IMR-90 (cell line): ENCODE measurements around the gene FBXO4. TPM values are rescaled to one million over a fixed set of nuclear protein-coding genes. Genes with fewer than 3 reads are reported as not detected.

Experiments
- ATAC-seq: fragments of 200-7000 bp; cut with Tn5 transposase; 2 replicates; pipeline ENCODE4 v1.9.1; 2020; ENCODE audit warnings: low read depth, mild to moderate bottlenecking, moderate library complexity
- BruUV-seq: library from RNA; stranded (reverse); fragments of 400-500 nt; replicated peaks from 2 replicates; lab custom pipeline; 2021; lab: Mats Ljungman, UMichigan
- CTCF ChIA-PET: fragments of 300-600 bp; formaldehyde crosslinking; extraction: SDS; loops from one replicate; lab custom pipeline; 2021; ENCODE audit warnings: antibody characterized with exemption; lab: Yijun Ruan, JAX
- POLR2A ChIA-PET: fragments of 300-600 bp; sonication (Branson Sonifier 250); formaldehyde crosslinking; loops from one replicate; lab custom pipeline; 2022; ENCODE audit warnings: antibody characterized with exemption; ENCODE audit not compliant: unreplicated experiment; lab: Charles Lee
- DNase-seq: peaks from one replicate; pipeline ENCODE4 v3.0.0; 2013
- H2AFZ ChIP-seq: replicated peaks from 2 replicates; pipeline ENCODE3; 2013; ENCODE audit warnings: low read length, mild to moderate bottlenecking; ENCODE audit not compliant: poor library complexity
- H2AK5ac ChIP-seq: 2 replicates; pipeline ENCODE4 v1.6.1; 2013; ENCODE audit warnings: low read depth, low read length, inconsistent platforms
- H2AK9ac ChIP-seq: replicated peaks from 2 replicates; pipeline ENCODE3; 2013; ENCODE audit warnings: mild to moderate bottlenecking, low read depth, low read length, moderate library complexity; ENCODE audit not compliant: poor library complexity
- H2BK120ac ChIP-seq: 2 replicates; pipeline ENCODE4 v1.6.1; 2013; ENCODE audit warnings: low read depth, low read length, inconsistent platforms
- H2BK15ac ChIP-seq: 3 replicates; pipeline ENCODE4 v1.6.1; 2013; ENCODE audit warnings: low read depth, low read length, inconsistent platforms
- H2BK20ac ChIP-seq: 2 replicates; pipeline ENCODE4 v1.6.1; 2013; ENCODE audit warnings: low read depth, mild to moderate bottlenecking, inconsistent platforms, low read length, moderate library complexity
- H2BK5ac ChIP-seq: 2 replicates; pipeline ENCODE4 v1.6.1; 2013; ENCODE audit warnings: mild to moderate bottlenecking, low read depth, low read length, inconsistent platforms; ENCODE audit not compliant: poor library complexity, severe bottlenecking
- H3K14ac ChIP-seq: replicated peaks from 2 replicates; pipeline ENCODE4 v1.6.1; 2013; ENCODE audit warnings: low read depth, low read length, inconsistent platforms
- H3K18ac ChIP-seq: 2 replicates; pipeline ENCODE4 v1.6.1; 2013; ENCODE audit warnings: low read depth, low read length, control low read depth
- H3K23ac ChIP-seq: 2 replicates; pipeline ENCODE4 v1.6.1; 2013; ENCODE audit warnings: low read depth, low read length, inconsistent platforms
- H3K27ac ChIP-seq: 2 replicates; pipeline ENCODE4 v1.5.1; 2013; ENCODE audit warnings: mild to moderate bottlenecking, control low read depth, low read length; ENCODE audit not compliant: insufficient read depth
- H3K27me3 ChIP-seq: 2 replicates; pipeline ENCODE4 v1.6.1; 2013; ENCODE audit warnings: low read length; ENCODE audit not compliant: control insufficient read depth, insufficient read depth
- H3K36me3 ChIP-seq: 2 replicates; pipeline ENCODE4 v1.6.1; 2013; ENCODE audit warnings: low read length, mixed read lengths; ENCODE audit not compliant: control insufficient read depth, insufficient read depth
- H3K4ac ChIP-seq: 2 replicates; pipeline ENCODE4 v1.6.1; 2013; ENCODE audit warnings: low read depth, low read length, inconsistent platforms
- H3K4me1 ChIP-seq: 2 replicates; pipeline ENCODE4 v1.6.1; 2013; ENCODE audit warnings: low read length, mixed read lengths; ENCODE audit not compliant: control insufficient read depth, insufficient read depth
- H3K4me2 ChIP-seq: 2 replicates; pipeline ENCODE4 v1.6.1; 2013; ENCODE audit warnings: low read depth, mild to moderate bottlenecking, control low read depth, low read length, moderate library complexity
- H3K4me3 ChIP-seq: 2 replicates; pipeline ENCODE4 v1.5.1; 2013; ENCODE audit warnings: low read depth, mild to moderate bottlenecking, control low read depth, low read length, moderate library complexity; ENCODE audit not compliant: insufficient read depth
- H3K56ac ChIP-seq: 2 replicates; pipeline ENCODE4 v1.6.1; 2013; ENCODE audit warnings: low read length, inconsistent platforms; ENCODE audit not compliant: insufficient read depth; ENCODE audit errors: extremely low read depth
- H3K79me1 ChIP-seq, 2 experiments: 2 replicates each; pipeline ENCODE4 v1.6.1; 2013; ENCODE audit warnings: low read length in 2 of 2, inconsistent platforms in 1 of 2, low read depth in 1 of 2
- H3K9ac ChIP-seq: 2 replicates; pipeline ENCODE4 v1.6.1; 2013; ENCODE audit warnings: low read depth, low read length, control low read depth
- H3K9me1 ChIP-seq: 2 replicates; pipeline ENCODE4 v1.6.1; 2013; ENCODE audit warnings: low read length, inconsistent platforms; ENCODE audit not compliant: insufficient read depth
- H3K9me3 ChIP-seq: 2 replicates; pipeline ENCODE4 v1.6.1; 2013; ENCODE audit warnings: low read length; ENCODE audit not compliant: control insufficient read depth, insufficient read depth
- H4K20me1 ChIP-seq: 2 replicates; pipeline ENCODE4 v1.6.1; 2013; ENCODE audit warnings: low read length, inconsistent platforms; ENCODE audit not compliant: insufficient read depth
- H4K5ac ChIP-seq: 2 replicates; pipeline ENCODE4 v1.6.1; 2013; ENCODE audit warnings: mild to moderate bottlenecking, low read depth, low read length, control low read depth
- H4K8ac ChIP-seq, 2 experiments: 2 replicates each; pipeline ENCODE4 v1.6.1; 2013; ENCODE audit warnings: low read depth in 2 of 2, low read length in 2 of 2, control low read depth in 1 of 2, inconsistent platforms in 1 of 2
- H4K91ac ChIP-seq: 2 replicates; pipeline ENCODE4 v1.6.1; 2013; ENCODE audit warnings: low read depth, low read length, inconsistent platforms; ENCODE audit not compliant: insufficient read depth
- BHLHE40 ChIP-seq: fragments of 150-350 bp; IDR thresholded peaks from 2 replicates; pipeline ENCODE4 v1.6.1; 2016; ENCODE audit warnings: mild to moderate bottlenecking, low read depth, low read length
- CHD1 ChIP-seq: IDR thresholded peaks from 2 replicates; pipeline ENCODE4 v1.6.1; 2012; ENCODE audit warnings: low read depth, low read length, improper control_type of control experiment
- CTCF ChIP-seq: conservative IDR thresholded peaks from 2 replicates; pipeline ENCODE4 v1.5.1; 2012; ENCODE audit warnings: mild to moderate bottlenecking, low read depth, low read length, improper control_type of control experiment
- FOS ChIP-seq: fragments of 150-350 bp; IDR thresholded peaks from 2 replicates; pipeline ENCODE4 v1.6.1; 2016; ENCODE audit warnings: low read depth, low read length
- MAZ ChIP-seq: IDR thresholded peaks from 2 replicates; pipeline ENCODE4 v1.6.1; 2012; ENCODE audit warnings: low read depth, mild to moderate bottlenecking, low read length, improper control_type of control experiment, moderate library complexity, borderline replicate concordance
- MXI1 ChIP-seq: IDR thresholded peaks from 2 replicates; pipeline ENCODE4 v1.6.1; 2012; ENCODE audit warnings: low read depth, mild to moderate bottlenecking, low read length, moderate library complexity, borderline replicate concordance
- NFE2L2 ChIP-seq: fragments of 150-350 bp; IDR thresholded peaks from 2 replicates; pipeline ENCODE4 v1.6.1; 2016; ENCODE audit warnings: low read depth, mild to moderate bottlenecking, low read length
- POLR2A ChIP-seq: IDR thresholded peaks from 2 replicates; pipeline ENCODE4 v1.6.1; 2012; ENCODE audit warnings: mild to moderate bottlenecking, low read depth, low read length
- RAD21 ChIP-seq: IDR thresholded peaks from 2 replicates; pipeline ENCODE4 v1.6.1; 2012; ENCODE audit warnings: low read length, improper control_type of control experiment
- RCOR1 ChIP-seq: IDR thresholded peaks from 2 replicates; pipeline ENCODE4 v1.6.1; 2012; ENCODE audit warnings: mild to moderate bottlenecking, low read length, improper control_type of control experiment; ENCODE audit not compliant: insufficient replicate concordance
- RFX5 ChIP-seq: IDR thresholded peaks from 2 replicates; pipeline ENCODE4 v1.8.0; 2012; ENCODE audit warnings: low read depth, mild to moderate bottlenecking, low read length, moderate library complexity
- SMC3 ChIP-seq: fragments of 150-350 bp; IDR thresholded peaks from 2 replicates; pipeline ENCODE4 v1.6.1; 2016; ENCODE audit warnings: low read depth, mild to moderate bottlenecking, antibody characterized with exemption, low read length, moderate library complexity
- WGBS, 2 experiments: methylation state at CpG; one replicate each; pipeline versions ENCODE4 v1.1.5 to v1.1.7; 2013; ENCODE audit warnings: missing lambda C conversion rate in 2 of 2; ENCODE audit not compliant: insufficient read length in 1 of 2; ENCODE audit errors: extremely low coverage in 2 of 2; 5-methylcytosine and 5-hydroxymethylcytosine counted together
- dilution Hi-C: fragments of 300-500 bp; cut with HindIII; formaldehyde crosslinking; loops from one replicate; pipeline ENCODE4 v1.14.3; 2018; ENCODE audit warnings: low sequenced_read_pairs; ENCODE audit not compliant: unreplicated experiment
- in situ Hi-C: fragments of 300-500 bp; cut with MboI; formaldehyde crosslinking; loops from 3 replicates; pipeline ENCODE4 v1.14.3; 2019; ENCODE audit warnings: low sequenced_read_pairs, inconsistent platforms, mixed read lengths
- intact Hi-C: fragments of 100-400 bp; cut with micrococcal nuclease; formaldehyde crosslinking; loops from 2 replicates; pipeline ENCODE4 v1.10.0; 2022
- polyA plus RNA-seq, 3 experiments: library from polyadenylated mRNA; depleted of rRNA; stranded (reverse); fragments of >200 nt; gene quantifications; 2 replicates each; pipeline ENCODE4 v1.2.3, GENCODE V29; 2012; ENCODE audit warnings: low replicate concordance in 1 of 3
- total RNA-seq: library from RNA; depleted of rRNA; stranded (reverse); fragments of >200 nt; gene quantifications from 2 replicates; pipeline ENCODE4 v1.2.3, GENCODE V29; 2012
- TF ChIP-seq, protein P1 (sequence below): fragments of 150-350 bp; IDR thresholded peaks from 2 replicates; pipeline ENCODE4 v1.6.1; 2016; ENCODE audit warnings: low read depth, mild to moderate bottlenecking, low read length, moderate library complexity, borderline replicate concordance

Gene FBXO4
- total and polyA plus RNA-seq, 2 of the 4 experiments (the other 2 are of a cell fraction) = 3.5 to 4.1 TPM

- TF ChIP-seq CTCF (no peak), SMC3 (no peak), BHLHE40 (no peak), NFE2L2 (no peak)
Observed at GRCh38 chr5:41877408-41877807, 47.7 kb upstream of the FBXO4 start (continued).

- H3K27ac ChIP-seq = no peak overlapping the region
- H3K9me1 ChIP-seq = no peaks in the 10 kb centered on the region
- H2AK5ac ChIP-seq = no peak overlapping the region
- H3K23ac ChIP-seq = no peak overlapping the region
- H2AFZ ChIP-seq = no peak overlapping the region
- H4K20me1 ChIP-seq = no peaks in the 10 kb centered on the region
- H4K91ac ChIP-seq = no peak overlapping the region
- dilution Hi-C loops (no loop called here), in situ Hi-C loops (no loop called here), intact Hi-C loops (no loop called here)
- no peak overlapping the region for H3K18ac ChIP-seq
- H3K79me1 ChIP-seq = no peaks in the 10 kb centered on the region
- H3K4me3 ChIP-seq = no peak overlapping the region
- H3K27me3 ChIP-seq = peaks cover 2% of the 10 kb centered on the region
- H2AK9ac ChIP-seq = no peak overlapping the region
- no peak overlapping the region for H2BK5ac ChIP-seq
- DNase-seq = no peak
- ChIA-PET POLR2A (no interaction called here), CTCF (interaction anchor here (0.6 kb wide), 1 partner anchor 26 kb away, joined by 3 read pairs; the partner anchor contains the start of gene RIMOC1)
- no TSS peak for BruUV-seq
- no CpG with 5 or more reads among the region's 2 CpGs for WGBS, 2 experiments
- H3K4me2 ChIP-seq = no peak overlapping the region
- no peaks in the 10 kb centered on the region for H3K4me1 ChIP-seq
- no peak overlapping the region for H3K4ac ChIP-seq
- H3K9me3 ChIP-seq = no peaks in the 10 kb centered on the region
- ATAC-seq = no peak
- H3K9ac ChIP-seq = no peak overlapping the region
- H2BK15ac ChIP-seq = no peak overlapping the region
- H3K14ac ChIP-seq = no peak overlapping the region
- no peak overlapping the region for H3K56ac ChIP-seq
- H4K5ac ChIP-seq = no peak overlapping the region
- H4K8ac ChIP-seq = no peak overlapping the region
- H2BK20ac ChIP-seq = no peak overlapping the region
- no peaks in the 10 kb centered on the region for H3K36me3 ChIP-seq
- no peak overlapping the region for H2BK120ac ChIP-seq
- TF ChIP-seq BHLHE40 = no peak
- no peak for TF ChIP-seq FOS
- no peak for TF ChIP-seq RFX5
- no peak for TF ChIP-seq CTCF
- no peak for TF ChIP-seq RCOR1
- no peak for TF ChIP-seq RAD21
- TF ChIP-seq POLR2A = no peak
- no peak for TF ChIP-seq CHD1
- TF ChIP-seq, protein P1, sequence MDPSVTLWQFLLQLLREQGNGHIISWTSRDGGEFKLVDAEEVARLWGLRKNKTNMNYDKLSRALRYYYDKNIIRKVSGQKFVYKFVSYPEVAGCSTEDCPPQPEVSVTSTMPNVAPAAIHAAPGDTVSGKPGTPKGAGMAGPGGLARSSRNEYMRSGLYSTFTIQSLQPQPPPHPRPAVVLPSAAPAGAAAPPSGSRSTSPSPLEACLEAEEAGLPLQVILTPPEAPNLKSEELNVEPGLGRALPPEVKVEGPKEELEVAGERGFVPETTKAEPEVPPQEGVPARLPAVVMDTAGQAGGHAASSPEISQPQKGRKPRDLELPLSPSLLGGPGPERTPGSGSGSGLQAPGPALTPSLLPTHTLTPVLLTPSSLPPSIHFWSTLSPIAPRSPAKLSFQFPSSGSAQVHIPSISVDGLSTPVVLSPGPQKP = no peak
- no peak for TF ChIP-seq MXI1
- TF ChIP-seq MAZ = no peak
- no peak for TF ChIP-seq SMC3
Observed at GRCh38 chr5:41878173-41878572, 46.9 kb upstream of the FBXO4 start.
